Endothelial cell of umbilical vein (primary cell): ENCODE results near the gene STRIT1. TPM values are rescaled to one million over a fixed set of nuclear protein-coding genes. Genes with fewer than 3 reads are reported as not detected.

Source experiments
- BruUV-seq: library from RNA; stranded (reverse); fragments of 400-500 nt; replicated peaks from 2 replicates; lab custom pipeline; 2021; lab: Mats Ljungman, UMichigan
- CTCF ChIA-PET: fragments of 300-600, 350-600 bp; sonication (Branson Sonifier 250); formaldehyde crosslinking; loops from one replicate; lab custom pipeline; 2021; ENCODE audit warnings: antibody characterized with exemption, inconsistent platforms; lab: Charles Lee
- POLR2A ChIA-PET: fragments of 300-600, 350-600 bp; sonication (Branson Sonifier 250); formaldehyde crosslinking; loops from one replicate; lab custom pipeline; 2021; ENCODE audit warnings: antibody characterized with exemption, inconsistent platforms; lab: Charles Lee
- DNase-seq: peaks from one replicate; pipeline ENCODE4 v3.0.0-alpha.2; 2011; ENCODE audit warnings: low read depth, low spot score
- FAIRE-seq: peaks from 2 replicates; lab custom pipeline; 2011; peaks lifted over from hg19 to GRCh38; lab: Jason Lieb, UNC
- H2AFZ ChIP-seq: 2 replicates; pipeline ENCODE4 v1.6.0; 2012; ENCODE audit warnings: low read depth, low read length, control low read depth, inconsistent platforms
- H3K27ac ChIP-seq: 2 replicates; pipeline ENCODE4 v1.5.1; 2011; ENCODE audit warnings: low read depth, mild to moderate bottlenecking, control low read depth, low read length, moderate library complexity; ENCODE audit not compliant: insufficient read depth
- H3K27me3 ChIP-seq, 2 experiments: 2 replicates each; pipeline versions ENCODE4 v1.6.0 to v1.6.1; 2011; ENCODE audit warnings: low read length in 2 of 2, mixed read lengths in 1 of 2; ENCODE audit not compliant: control insufficient read depth in 2 of 2, insufficient read depth in 2 of 2
- H3K36me3 ChIP-seq, 2 experiments: 2 replicates in 1 of 2; 3 replicates in 1 of 2; pipeline ENCODE4 v1.5.1; 2011; ENCODE audit warnings: low read length in 2 of 2, mild to moderate bottlenecking in 1 of 2, moderate library complexity in 1 of 2; ENCODE audit not compliant: control insufficient read depth in 2 of 2, insufficient read depth in 2 of 2; ENCODE audit errors: extremely low read depth in 1 of 2
- H3K4me1 ChIP-seq: 3 replicates; pipeline ENCODE4 v1.5.1; 2011; ENCODE audit warnings: mild to moderate bottlenecking, low read length; ENCODE audit not compliant: control insufficient read depth, insufficient read depth; ENCODE audit errors: extremely low read depth
- H3K4me2 ChIP-seq: 2 replicates; pipeline ENCODE4 v1.6.1; 2011; ENCODE audit warnings: low read length, control low read depth, mixed read lengths; ENCODE audit not compliant: insufficient read depth
- H3K4me3 ChIP-seq, 3 experiments: fragments of 200-600 bp in 1 of 3; sonication (generic), shearing (Covaris generic) in 1 of 3; replicated peaks in 1 of 3; 2 replicates each; pipeline ENCODE4 v1.5.1; 2011 to 2016; ENCODE audit warnings: control low read depth in 3 of 3, low read length in 3 of 3, mild to moderate bottlenecking in 2 of 3, inconsistent platforms in 1 of 3, low read depth in 1 of 3, moderate library complexity in 1 of 3; ENCODE audit not compliant: insufficient read depth in 1 of 3
- H3K79me2 ChIP-seq: 2 replicates; pipeline ENCODE4 v1.6.0; 2012; ENCODE audit warnings: low read length, inconsistent platforms; ENCODE audit not compliant: control insufficient read depth, insufficient read depth
- H3K9ac ChIP-seq: replicated peaks from 2 replicates; pipeline ENCODE3; 2011; ENCODE audit warnings: low read length, control low read depth; ENCODE audit not compliant: insufficient read depth; ENCODE audit errors: extremely low read depth
- H3K9me1 ChIP-seq: replicated peaks from 3 replicates; pipeline ENCODE4 v1.6.0; 2011; ENCODE audit warnings: mild to moderate bottlenecking, low read length; ENCODE audit not compliant: control insufficient read depth, insufficient read depth; ENCODE audit errors: extremely low read depth
- H3K9me3 ChIP-seq: replicated peaks from 2 replicates; pipeline ENCODE4 v1.5.1; 2012; ENCODE audit warnings: low read length, inconsistent platforms; ENCODE audit not compliant: control insufficient read depth, insufficient read depth
- H4K20me1 ChIP-seq: replicated peaks from 2 replicates; pipeline ENCODE3; 2011; ENCODE audit warnings: mild to moderate bottlenecking, low read length; ENCODE audit not compliant: control insufficient read depth, insufficient read depth; ENCODE audit errors: extremely low read depth
- CTCF ChIP-seq, 2 donors: IDR thresholded peaks; 1 replicate in 1 of 2; 2 replicates in 1 of 2; pipeline ENCODE4 v1.5.1; 2011; ENCODE audit warnings: low read length in 2 of 2, mild to moderate bottlenecking in 2 of 2, moderate library complexity in 2 of 2, control low read depth in 1 of 2, inconsistent platforms in 1 of 2, low read depth in 1 of 2; ENCODE audit not compliant: insufficient read depth in 1 of 2; ENCODE audit errors: extremely low read depth in 1 of 2
- EZH2 ChIP-seq: IDR thresholded peaks from 2 replicates; pipeline ENCODE4 v1.6.1; 2012; ENCODE audit warnings: borderline replicate concordance, low read depth, mild to moderate bottlenecking, moderate library complexity, low read length, inconsistent platforms; ENCODE audit not compliant: severe bottlenecking
- FOS ChIP-seq: IDR thresholded peaks from 2 replicates; pipeline ENCODE4 v1.6.1; 2011; ENCODE audit warnings: mild to moderate bottlenecking, low read length, moderate library complexity, borderline replicate concordance; ENCODE audit not compliant: insufficient read depth
- GATA2 ChIP-seq: IDR thresholded peaks from 2 replicates; pipeline ENCODE4 v1.7.0; 2011; ENCODE audit warnings: low read depth, mild to moderate bottlenecking, moderate library complexity, mixed read lengths, low read length; ENCODE audit not compliant: insufficient read length, insufficient read depth
- JUN ChIP-seq: IDR thresholded peaks from 2 replicates; pipeline ENCODE4 v1.6.1; 2011; ENCODE audit warnings: borderline replicate concordance, low read depth; ENCODE audit not compliant: insufficient read length, insufficient read depth
- MAX ChIP-seq: IDR thresholded peaks from 2 replicates; pipeline ENCODE4 v1.6.1; 2011; ENCODE audit not compliant: insufficient read depth, insufficient read length
- MYC ChIP-seq: IDR thresholded peaks from one replicate; pipeline ENCODE4 v1.6.1; 2011; ENCODE audit warnings: mild to moderate bottlenecking, low read depth, low read length
- POLR2A ChIP-seq: IDR thresholded peaks from 2 replicates; pipeline ENCODE4 v1.6.1; 2012; ENCODE audit warnings: low read depth, mild to moderate bottlenecking, control low read depth, low read length
- POLR2AphosphoS5 ChIP-seq: IDR thresholded peaks from 2 replicates; pipeline ENCODE4 v1.6.1; 2012; ENCODE audit warnings: low read depth, mild to moderate bottlenecking, control low read depth, low read length, moderate library complexity; ENCODE audit not compliant: insufficient read depth
- dilution Hi-C: fragments of 300-500 bp; cut with MboI; formaldehyde crosslinking; loops from one replicate; pipeline ENCODE4 v1.15.0; 2019; ENCODE audit warnings: low sequenced_read_pairs; ENCODE audit not compliant: extremely low pct_ligation_motif_present
- intact Hi-C: fragments of 100-400 bp; cut with micrococcal nuclease; formaldehyde crosslinking; loops from one replicate; pipeline ENCODE4 v1.10.0; 2022
- polyA plus RNA-seq, 4 experiments: library from polyadenylated mRNA; depleted of rRNA in 3 of 4; stranded (reverse) in 3 of 4; unstranded in 1 of 4; fragments of >200 nt; gene quantifications; 2 replicates each; pipeline versions ENCODE4 v1.2.1 to v1.2.3, GENCODE V29; 2011 to 2012; ENCODE audit warnings: missing spikeins in 1 of 4
- total RNA-seq: library from RNA; stranded (reverse); gene quantifications from 2 replicates; pipeline ENCODE4 v1.2.3, GENCODE V29; 2021

STRIT1 gene
- total and polyA plus RNA-seq, 2 donors (not counting 3 experiments of a cell fraction or from before 2014, with no cell fraction given): not detected

- ChIA-PET CTCF (no interaction called here), POLR2A (no interaction called here)
- no peak overlapping the region for H2AFZ ChIP-seq
- no peak overlapping the region for H3K4me3 ChIP-seq
- H3K4me1 ChIP-seq: no peaks in the 10 kb centered on the region
- no peaks in the 10 kb centered on the region for H4K20me1 ChIP-seq
- no peaks in the 10 kb centered on the region for H3K79me2 ChIP-seq
- H3K27me3 ChIP-seq: no peaks in the 10 kb centered on the region
- no peaks in the 10 kb centered on the region for H3K9me1 ChIP-seq
- no peak overlapping the region for H3K27ac ChIP-seq
- TF ChIP-seq CTCF (IDR thresholded peaks at IDR 0.05; ENCODE audit: extremely low read depth in 1 of 2, insufficient read depth in 1 of 2, low read depth in 1 of 2, low read length in 2 of 2): no peak
- TF ChIP-seq POLR2AphosphoS5: no peak
- no peak for TF ChIP-seq GATA2
- TF ChIP-seq FOS: no peak
- no peak for TF ChIP-seq JUN
- no peak for TF ChIP-seq MYC
- TF ChIP-seq POLR2A: no peak
- TF ChIP-seq EZH2: no peak
- TF ChIP-seq MAX: no peak
- no peak for DNase-seq
- H3K4me2 ChIP-seq: no peak overlapping the region
- H3K9me3 ChIP-seq: no peaks in the 10 kb centered on the region
- dilution Hi-C loops (no loop called here), intact Hi-C loops (no loop called here)
- no peak for FAIRE-seq
- H3K9ac ChIP-seq: no peak overlapping the region
- no peaks in the 10 kb centered on the region for H3K36me3 ChIP-seq
- no TSS peak for BruUV-seq
These were observed 48.8 kb downstream of the STRIT1 start for GRCh38 chr3:155244699-155245098.
